HCT116 (cell line): ENCODE data around the gene IER5L. TPM values are rescaled to one million over a fixed set of nuclear protein-coding genes. Genes with fewer than 3 reads are reported as not detected.

ENCODE experiments used
- ATAC-seq: fragments of 200-7000 bp; cut with Tn5 transposase; 2 replicates; pipeline ENCODE4 v1.9.1; 2020; ENCODE audit warnings: mild to moderate bottlenecking, moderate library complexity
- Bru-seq: library from RNA; stranded (reverse); fragments of 400-500 nt; gene quantifications from one replicate; lab custom pipeline; 2021; lab: Mats Ljungman, UMichigan
- BruChase-seq, 2 experiments: library from RNA; stranded (reverse); fragments of 400-500 nt; gene quantifications; one replicate each; lab custom pipeline; 2021; lab: Mats Ljungman, UMichigan
- BruUV-seq: library from RNA; stranded (reverse); fragments of 400-500 nt; replicated peaks from 2 replicates; lab custom pipeline; 2021; lab: Mats Ljungman, UMichigan
- CTCF ChIA-PET: fragments of 300-600 bp; sonication (Branson Sonifier 250); formaldehyde crosslinking; loops from one replicate; lab custom pipeline; 2021; ENCODE audit warnings: antibody characterized with exemption; lab: Charles Lee
- POLR2A ChIA-PET: fragments of 300-600, 350-600 bp; sonication (Branson Sonifier 250); formaldehyde crosslinking; loops from one replicate; lab custom pipeline; 2021; ENCODE audit warnings: antibody characterized with exemption; lab: Charles Lee
- RAD21 ChIA-PET, 2 experiments: fragments of 300-600 bp; sonication (Branson Sonifier 250); formaldehyde crosslinking; loops; one replicate each; lab custom pipeline; 2023; ENCODE audit warnings: low total read pairs in 2 of 2; ENCODE audit not compliant: uncharacterized antibody in 2 of 2, unreplicated experiment in 2 of 2, low non-redundant PET in 1 of 2; lab: Charles Lee
- DNase-seq: peaks from one replicate; pipeline ENCODE4 v3.0.0-alpha.2; 2010; ENCODE audit warnings: low read depth, low spot score
- H2AFZ ChIP-seq: fragments of 200-600 bp; shearing (Covaris generic), sonication (generic); 2 replicates; pipeline ENCODE4 v1.6.1; 2017; ENCODE audit warnings: low read depth, mixed run types, mixed read lengths, antibody characterized with exemption, low read length; ENCODE audit not compliant: poor library complexity, severe bottlenecking
- H3K27ac ChIP-seq: 2 replicates; pipeline ENCODE4 v1.5.1; 2012; ENCODE audit warnings: low read depth, low read length
- H3K27me3 ChIP-seq: fragments of 200-600 bp; sonication (generic); 2 replicates; pipeline ENCODE4 v1.6.1; 2016; ENCODE audit warnings: mixed run types, low read length, mixed read lengths; ENCODE audit not compliant: insufficient read depth
- H3K36me3 ChIP-seq, 2 experiments: fragments of 200-500 bp in 1 of 2; fragments of 200-600 bp in 1 of 2; sonication (Bioruptor generic) in 1 of 2; sonication (generic) in 1 of 2; 2 replicates each; pipeline versions ENCODE4 v1.5.1 to v1.6.1; 2014 to 2016; ENCODE audit warnings: low read length in 2 of 2, inconsistent platforms in 1 of 2, mixed read lengths in 1 of 2, mixed run types in 1 of 2; ENCODE audit not compliant: insufficient read depth in 2 of 2, control insufficient read depth in 1 of 2
- H3K4me1 ChIP-seq, 2 experiments: fragments of 200-600 bp in 1 of 2; sonication (generic) in 1 of 2; 2 replicates each; pipeline versions ENCODE4 v1.5.1 to v1.6.1; 2012 to 2017; ENCODE audit warnings: low read length in 2 of 2, inconsistent platforms in 1 of 2, mild to moderate bottlenecking in 1 of 2, mixed read lengths in 1 of 2, mixed run types in 1 of 2, moderate library complexity in 1 of 2; ENCODE audit not compliant: insufficient read depth in 2 of 2, control insufficient read depth in 1 of 2
- H3K4me2 ChIP-seq: fragments of 200-600 bp; sonication (generic); 2 replicates; pipeline ENCODE4 v1.6.1; 2017; ENCODE audit warnings: mixed run types, low read length, mixed read lengths
- H3K4me3 ChIP-seq, 2 experiments: fragments of 200-600 bp in 1 of 2; sonication (generic) in 1 of 2; replicated peaks in 1 of 2; 2 replicates each; pipeline ENCODE4 v1.5.1; 2011 to 2016; ENCODE audit warnings: low read length in 2 of 2, control low read depth in 1 of 2, low read depth in 1 of 2, mild to moderate bottlenecking in 1 of 2, mixed read lengths in 1 of 2, mixed run types in 1 of 2
- H3K79me2 ChIP-seq: fragments of 200-600 bp; sonication (generic); 2 replicates; pipeline ENCODE4 v1.6.1; 2017; ENCODE audit warnings: mild to moderate bottlenecking, mixed run types, low read length, moderate library complexity, mixed read lengths; ENCODE audit not compliant: insufficient read depth
- H3K9ac ChIP-seq: fragments of 200-600 bp; sonication (generic); 2 replicates; pipeline ENCODE4 v1.6.1; 2016; ENCODE audit warnings: low read length, mixed read lengths
- H3K9me2 ChIP-seq: fragments of 200-600 bp; sonication (generic), shearing (Covaris generic); 2 replicates; pipeline ENCODE4 v1.6.1; 2017; ENCODE audit warnings: mixed run types, mild to moderate bottlenecking, moderate library complexity; ENCODE audit not compliant: insufficient read depth
- H3K9me3 ChIP-seq, 2 experiments: fragments of 200-500 bp in 1 of 2; fragments of 200-600 bp in 1 of 2; sonication (Bioruptor generic) in 1 of 2; sonication (generic) in 1 of 2; 2 replicates each; pipeline ENCODE4 v1.6.1; 2014 to 2017; ENCODE audit warnings: low read length in 2 of 2, mixed read lengths in 2 of 2, inconsistent platforms in 1 of 2, low read depth in 1 of 2, mild to moderate bottlenecking in 1 of 2, mixed run types in 1 of 2, moderate library complexity in 1 of 2; ENCODE audit not compliant: control insufficient read depth in 1 of 2, insufficient read depth in 1 of 2
- H4K20me1 ChIP-seq: fragments of 200-600 bp; sonication (generic), shearing (Covaris generic); 2 replicates; pipeline ENCODE4 v1.6.1; 2017; ENCODE audit warnings: mixed run types, mild to moderate bottlenecking, moderate library complexity; ENCODE audit not compliant: insufficient read depth
- EGR1 ChIP-seq: IDR thresholded peaks from 2 replicates; pipeline ENCODE4 v1.6.1; 2012; ENCODE audit warnings: low read depth
- ELF1 ChIP-seq: IDR thresholded peaks from 2 replicates; pipeline ENCODE4 v1.6.1; 2012; ENCODE audit warnings: low read depth, borderline replicate concordance
- EZH2 ChIP-seq: fragments of 200-600 bp; sonication (generic); IDR thresholded peaks from 2 replicates; pipeline ENCODE4 v1.6.1; 2017; ENCODE audit warnings: antibody characterized with exemption, mixed run types
- EZH2phosphoT487 ChIP-seq: fragments of 200-600 bp; IDR thresholded peaks from 2 replicates; pipeline ENCODE4 v1.6.1; 2018; ENCODE audit warnings: antibody characterized with exemption, borderline replicate concordance
- POLR2A ChIP-seq: IDR thresholded peaks from 2 replicates; pipeline ENCODE4 v1.7.0; 2011; ENCODE audit warnings: borderline replicate concordance; ENCODE audit not compliant: insufficient read depth, insufficient read length; ENCODE audit errors: extremely low read depth
- POLR2AphosphoS5 ChIP-seq: IDR thresholded peaks from 2 replicates; pipeline ENCODE4 v1.6.1; 2011; ENCODE audit warnings: mild to moderate bottlenecking, low read depth, low read length, moderate library complexity
- REST ChIP-seq: IDR thresholded peaks from 2 replicates; pipeline ENCODE4 v1.6.1; 2012; ENCODE audit warnings: low read depth
- SP1 ChIP-seq: IDR thresholded peaks from 2 replicates; pipeline ENCODE4 v1.6.1; 2012; ENCODE audit warnings: low read depth
- SRF ChIP-seq: IDR thresholded peaks from 2 replicates; pipeline ENCODE4 v1.6.1; 2012; ENCODE audit warnings: low read depth
- TCF7L2 ChIP-seq: IDR thresholded peaks from 2 replicates; pipeline ENCODE4 v1.7.0; 2011; ENCODE audit warnings: borderline replicate concordance, inconsistent platforms; ENCODE audit not compliant: insufficient read depth, insufficient read length; ENCODE audit errors: extremely low read depth
- YY1 ChIP-seq: IDR thresholded peaks from 2 replicates; pipeline ENCODE4 v1.6.1; 2011; ENCODE audit warnings: low read length, low read depth, moderate library complexity, mild to moderate bottlenecking; ENCODE audit not compliant: insufficient replicate concordance; ENCODE audit errors: extremely low read depth
- ZNF274 ChIP-seq: fragments of 200-500 bp; sonication (Bioruptor generic); IDR thresholded peaks from 2 replicates; pipeline ENCODE4 v1.6.1; 2014; ENCODE audit warnings: mild to moderate bottlenecking, low read depth, low read length, inconsistent platforms
- intact Hi-C: fragments of 100-400 bp; cut with micrococcal nuclease; formaldehyde crosslinking; loops from 2 replicates; pipeline ENCODE4 v1.10.0; 2022
- long read RNA-seq: library from polyadenylated mRNA; unstranded; transcript quantifications from one replicate; pipeline ENCODE4 v2.0.0, GENCODE V29; 2021; ENCODE audit not compliant: unreplicated experiment
- polyA plus RNA-seq: library from polyadenylated mRNA; unstranded; fragments of >200 nt; gene quantifications from 2 replicates; pipeline ENCODE4 v1.2.1, GENCODE V29; 2012; ENCODE audit warnings: missing spikeins
- total RNA-seq: library from RNA; stranded (reverse); gene quantifications from one replicate; pipeline ENCODE4 v1.2.1, GENCODE V29; 2021; ENCODE audit not compliant: unreplicated experiment

IER5L gene
- total RNA-seq: 195 TPM
- 89.2 and 104 TPM in 2 replicates for polyA plus RNA-seq
- percentile 97 among the genes with signal in this experiment for Bru-seq, nascent RNA
- percentile 75 among the genes with signal in this experiment for BruChase-seq, experiment 1, labeled RNA remaining after a 6-hour chase
- percentile 96 among the genes with signal in this experiment for BruChase-seq, experiment 2, labeled RNA remaining after a 2-hour chase
- long read RNA-seq, transcript IER5L-201 (1 exons, 2,711 nt): major isoform, 271 of 271 reads
- long read RNA-seq, partial matches to known transcripts: 0 of 271 reads
- long read RNA-seq, other reads (novel, unspliced or antisense): 0 of 271 reads

GRCh38 chr9:129177791-129178567 lies at the start of gene IER5L:
TSS of gene IER5L (minus strand) at chr9:129178261. CDS start at chr9:129178052, 209 bp downstream.
- H3K9me3 ChIP-seq: no peaks in the 10 kb centered on the region
- RAD21 ChIA-PET: interaction anchor here (0.5 to 1.2 kb wide), 5 partner anchors 38 to 326 kb away, joined by 3 to 4 read pairs (median 3); no protein-coding TSS in a partner anchor
- peak within 1 kb of the TSS; percentile 79 to 92 for H3K4me3 ChIP-seq
- no peaks in the 10 kb centered on the region for H3K9me2 ChIP-seq
- H4K20me1 ChIP-seq: no peaks in the 10 kb centered on the region
- TF ChIP-seq ELF1 (no peak), ZNF274 (no peak), POLR2AphosphoS5 (peak; percentile 100), REST (no peak), EZH2phosphoT487 (no peak), YY1 (peak; percentile 77), EZH2 (no peak), EGR1 (no peak), SP1 (no peak), TCF7L2 (peak; percentile 99), SRF (no peak), POLR2A (peak; percentile 99)
- TF ChIP-seq, all 23 proteins: peak for 4
- Histone ChIP-seq H3K4me1 (peaks cover 56 to 80% of the 10 kb centered on the region in 2 experiments), H3K27ac (peak within 1 kb of the TSS; percentile 98), H3K79me2 (peaks cover 18% of the 10 kb centered on the region), H3K4me2 (peak within 1 kb of the TSS; percentile 99), H3K36me3 (0 out of 4 replicates have a peak, but pooled peaks cover 0 to 4% of the 10 kb centered on the region in 2 experiments), H2AFZ (no peak within 1 kb of the TSS), H3K27me3 (no peaks in the 10 kb centered on the region), H3K9ac (peak within 1 kb of the TSS; percentile 89)
- ChIA-PET POLR2A (interaction anchor here (0.5 to 2.1 kb wide), 69 partner anchors 8 to 446 kb away, joined by 3 to 28 read pairs (median 5); partner anchors contain the start of genes C9orf50 and DOLPP1), CTCF (interaction anchor here (1.0 to 1.4 kb wide), 3 partner anchors 39 to 446 kb away, joined by 3 to 6 read pairs (median 5); no protein-coding TSS in a partner anchor)
- intact Hi-C loops: loop anchor here (1.0 to 5.0 kb wide), 3 partner anchors 156 to 439 kb away; no protein-coding TSS in a partner anchor
- ATAC-seq (peak; percentile 71), DNase-seq (peak; percentile 91)
- TSS peak; percentile 61 for BruUV-seq
